Stimulated activated CD4-positive, alpha-beta T cell treated with anti-CD3 and anti-CD28 coated beads, Interleukin-15, amount 100 ng/mL, for 1 hour (primary cell): ENCODE data around the gene NDFIP2.

ENCODE experiments used
- DNase-seq, 2 donors: peaks; one replicate each; pipeline ENCODE4 v3.0.0-alpha.2; 2020; ENCODE audit warnings: low read depth in 1 of 2, low spot score in 1 of 2

Gene NDFIP2

GRCh38 chr13:79480954-79481684, at the start of gene NDFIP2:
TSS of gene NDFIP2 (plus strand) at chr13:79481155. CDS start at chr13:79481204, 49 bp downstream.
- peak; percentile 68 to 86 for DNase-seq

GRCh38 chr13:79432086-79432485, 48.9 kb upstream of the NDFIP2 start:
- no peak for DNase-seq

- no peak for DNase-seq
These were observed 48.0 kb upstream of the NDFIP2 start for GRCh38 chr13:79432992-79433391.

- no peak for DNase-seq
These were observed 46.4 kb upstream of the NDFIP2 start for GRCh38 chr13:79434556-79434955.

- DNase-seq: no peak
These were observed 45.4 kb upstream of the NDFIP2 start for GRCh38 chr13:79435561-79435990.

- no peak for DNase-seq
These were observed 41.7 kb upstream of the NDFIP2 start for GRCh38 chr13:79439275-79439674.

GRCh38 chr13:79440958-79441528, 39.9 kb upstream of the NDFIP2 start:
- no peak for DNase-seq

GRCh38 chr13:79442221-79442620, 38.7 kb upstream of the NDFIP2 start:
- no peak for DNase-seq

- DNase-seq: no peak
These were observed 38.2 kb upstream of the NDFIP2 start for GRCh38 chr13:79442706-79443105.

GRCh38 chr13:79445968-79446645, 34.8 kb upstream of the NDFIP2 start:
- DNase-seq: no peak

- DNase-seq: no peak
These were observed 33.8 kb upstream of the NDFIP2 start for GRCh38 chr13:79447141-79447540.

- no peak for DNase-seq
These were observed 33.2 kb upstream of the NDFIP2 start for GRCh38 chr13:79447741-79448140.

- DNase-seq: no peak
These were observed 32.5 kb upstream of the NDFIP2 start for GRCh38 chr13:79448413-79448812.

- peak in 1 of 2 donors; percentile 18 for DNase-seq
These were observed 30.8 kb upstream of the NDFIP2 start for GRCh38 chr13:79450110-79450509.

GRCh38 chr13:79451500-79451962, 29.4 kb upstream of the NDFIP2 start:
- DNase-seq: peak; percentile 65 to 72

- no peak for DNase-seq
These were observed 28.6 kb upstream of the NDFIP2 start for GRCh38 chr13:79452239-79452913.

GRCh38 chr13:79455331-79455730, 25.6 kb upstream of the NDFIP2 start:
- DNase-seq: no peak

GRCh38 chr13:79456051-79456450, 24.9 kb upstream of the NDFIP2 start:
- DNase-seq: no peak

- no peak for DNase-seq
These were observed 24.1 kb upstream of the NDFIP2 start for GRCh38 chr13:79456656-79457365.

- no peak for DNase-seq
These were observed 23.6 kb upstream of the NDFIP2 start for GRCh38 chr13:79457390-79457789.

GRCh38 chr13:79457948-79458347, 23.0 kb upstream of the NDFIP2 start:
- no peak for DNase-seq
